ENCODE measurements around the gene SERBP1.

The SERBP1 gene

GRCh38 chr1:67368046-67368514 lies 62.1 kb downstream of the SERBP1 start:
- Histone ChIP-seq H3K36me3 (ENCODE audit: control insufficient read depth, insufficient read depth, low read length) (no peaks in the 10 kb centered on the region), H3K27me3 (replicated peaks; ENCODE audit: control insufficient read depth, insufficient read depth, low read length) (no peaks in the 10 kb centered on the region), H3K4me3 (replicated peaks; ENCODE audit: low read depth, low read length) (no peak overlapping the region)
- no peak for DNase-seq (ENCODE audit: extremely low read depth, insufficient read length)
- TF ChIP-seq CTCF (IDR thresholded peaks at IDR 0.05; ENCODE audit: insufficient read depth, low read length, poor library complexity, severe bottlenecking): no peak

- no peak for DNase-seq (ENCODE audit: extremely low read depth, insufficient read length)
- Histone ChIP-seq H3K36me3 (ENCODE audit: control insufficient read depth, insufficient read depth, low read length) (no peaks in the 10 kb centered on the region), H3K4me3 (replicated peaks; ENCODE audit: low read depth, low read length) (no peak overlapping the region), H3K27me3 (replicated peaks; ENCODE audit: control insufficient read depth, insufficient read depth, low read length) (no peaks in the 10 kb centered on the region)
- TF ChIP-seq CTCF (IDR thresholded peaks at IDR 0.05; ENCODE audit: insufficient read depth, low read length, poor library complexity, severe bottlenecking): no peak
These were observed 62.7 kb downstream of the SERBP1 start for GRCh38 chr1:67367370-67368045.

GRCh38 chr1:67361641-67362040 lies 68.6 kb downstream of the SERBP1 start:
- DNase-seq (ENCODE audit: extremely low read depth, insufficient read length): no peak
- TF ChIP-seq CTCF (IDR thresholded peaks at IDR 0.05; ENCODE audit: insufficient read depth, low read length, poor library complexity, severe bottlenecking): no peak
- Histone ChIP-seq H3K36me3 (ENCODE audit: control insufficient read depth, insufficient read depth, low read length) (no peaks in the 10 kb centered on the region), H3K27me3 (replicated peaks; ENCODE audit: control insufficient read depth, insufficient read depth, low read length) (no peaks in the 10 kb centered on the region), H3K4me3 (replicated peaks; ENCODE audit: low read depth, low read length) (no peak overlapping the region)

- TF ChIP-seq CTCF (IDR thresholded peaks at IDR 0.05; ENCODE audit: insufficient read depth, low read length, poor library complexity, severe bottlenecking): no peak
- Histone ChIP-seq H3K27me3 (replicated peaks; ENCODE audit: control insufficient read depth, insufficient read depth, low read length) (no peaks in the 10 kb centered on the region), H3K4me3 (replicated peaks; ENCODE audit: low read depth, low read length) (no peak overlapping the region), H3K36me3 (ENCODE audit: control insufficient read depth, insufficient read depth, low read length) (no peaks in the 10 kb centered on the region)
- no peak for DNase-seq (ENCODE audit: extremely low read depth, insufficient read length)
These were observed 70.6 kb downstream of the SERBP1 start for GRCh38 chr1:67359592-67359991.

Measured in GM06990 (cell line).